ENCODE results near the gene SHC1. TPM values are rescaled to one million over a fixed set of nuclear protein-coding genes. Genes with fewer than 3 reads are reported as not detected.

The SHC1 gene
- polyA plus RNA-seq, 1 donor, result 84.1 TPM

DNA sequence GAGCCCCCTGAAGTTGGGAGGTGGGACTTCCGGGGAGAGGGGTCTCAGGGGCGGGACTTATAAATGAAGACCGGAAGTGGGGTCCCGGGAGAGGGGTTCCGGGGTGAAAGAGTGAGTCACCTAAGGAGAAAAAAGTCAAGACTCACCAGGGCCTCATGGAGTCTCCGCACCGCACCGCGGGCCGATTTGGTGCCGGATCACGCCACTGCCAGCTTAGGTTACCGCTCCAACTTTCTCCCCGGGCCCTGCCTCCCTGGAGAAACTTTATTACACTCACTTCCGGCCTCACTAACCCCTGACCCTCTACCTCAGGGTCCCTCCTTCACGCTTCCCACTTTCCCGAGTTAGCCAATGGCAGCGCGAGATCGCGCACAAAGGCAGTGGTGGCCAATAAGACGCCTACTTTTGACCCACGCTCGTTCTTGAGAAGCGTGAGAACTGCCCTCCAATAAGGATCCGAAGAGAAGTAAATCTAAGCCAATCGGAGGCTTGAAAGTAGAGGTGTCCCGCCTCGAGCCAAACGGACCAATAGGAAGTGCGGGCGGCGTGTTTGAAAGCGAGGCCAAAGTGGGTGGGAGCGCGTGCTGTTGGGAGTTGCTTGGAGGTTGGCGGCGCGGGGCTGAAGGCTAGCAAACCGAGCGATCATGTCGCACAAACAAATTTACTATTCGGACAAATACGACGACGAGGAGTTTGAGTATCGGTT, 3.7 kb upstream of the SHC1 start, which contains the start of gene CKS1B:
TSS of gene CKS1B (plus strand) at position 580 of the 706 bp plus-strand sequence. CDS start at position 645, 65 bp downstream.
- DNase-seq, result peak; percentile 100

DNA sequence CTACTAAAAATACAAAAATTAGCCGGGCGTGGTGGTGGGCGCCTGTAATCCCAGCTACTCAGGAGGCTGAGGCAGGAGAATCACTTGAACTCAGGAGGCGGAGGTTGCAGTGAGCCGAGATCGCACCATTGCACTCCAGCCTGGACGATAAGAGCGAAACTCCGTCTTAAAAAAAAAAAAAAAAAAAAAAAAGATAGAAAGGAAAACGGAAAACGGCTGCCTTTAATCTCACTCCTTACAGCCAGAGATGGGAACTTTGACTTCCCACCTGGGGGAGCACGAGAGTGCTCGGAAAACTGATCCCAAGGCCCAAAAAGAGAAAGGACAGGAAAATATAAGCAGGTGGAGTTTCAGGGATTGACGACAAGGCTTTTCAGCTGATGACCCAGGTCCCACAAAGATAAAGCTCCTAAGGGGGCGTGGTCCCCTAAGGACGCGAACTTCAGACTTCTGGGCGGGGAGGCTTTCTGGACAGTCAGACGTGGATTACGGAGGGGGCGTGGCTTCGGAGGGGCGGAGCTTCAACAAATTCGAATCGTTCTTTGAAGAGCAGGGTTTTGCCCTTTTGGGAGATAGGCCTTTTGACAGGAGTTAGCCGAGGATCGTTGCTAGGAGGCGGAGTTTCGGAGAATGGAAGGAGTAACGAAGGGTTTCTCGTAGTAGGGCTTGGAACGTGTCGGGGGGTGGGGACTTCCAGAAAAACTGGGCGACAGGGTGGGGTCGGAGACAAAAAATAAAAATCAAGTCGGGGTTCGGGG, 3.0 kb upstream of the SHC1 start:
- peak; percentile 95 for DNase-seq

DNA sequence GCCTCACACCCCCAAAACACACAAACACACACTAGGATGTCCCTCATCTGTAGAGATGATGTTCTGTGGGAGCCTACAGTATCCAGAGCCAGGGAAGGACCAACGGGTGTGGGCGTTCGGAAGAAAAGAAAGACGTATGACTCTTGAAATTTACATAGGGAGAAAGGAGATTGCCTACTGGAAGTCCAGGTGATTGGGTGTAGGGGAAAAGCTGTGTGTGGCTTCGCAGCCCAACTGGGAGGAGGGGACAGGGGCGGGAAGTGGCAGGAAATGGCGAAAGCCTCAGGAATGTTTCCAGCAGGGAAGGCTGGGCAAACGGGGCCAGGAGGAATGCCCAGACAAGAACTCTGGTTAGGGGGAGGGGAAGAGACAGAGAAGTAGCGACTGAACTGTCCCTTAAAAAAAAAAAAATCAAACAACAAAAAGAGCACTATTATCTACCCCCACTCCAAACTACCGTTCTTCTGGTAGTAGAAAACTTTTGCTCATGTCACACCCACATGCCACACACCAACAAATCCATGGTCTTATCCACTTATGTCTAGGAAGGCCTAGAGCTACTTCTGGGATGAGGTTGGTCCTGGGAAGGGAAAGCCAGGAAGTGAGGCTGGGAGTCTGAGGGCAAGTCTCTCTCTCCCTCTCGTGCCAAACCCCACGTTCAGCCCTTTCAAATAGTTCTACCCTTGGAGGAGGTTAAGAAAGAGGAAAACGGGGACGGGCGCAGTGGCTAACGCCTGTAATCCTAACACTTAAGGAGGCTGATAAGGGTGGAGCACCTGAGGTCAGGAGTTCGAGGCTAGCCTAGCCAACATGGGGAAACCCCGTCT, 2.2 kb upstream of the SHC1 start:
- DNase-seq, result peak; percentile 51

DNA sequence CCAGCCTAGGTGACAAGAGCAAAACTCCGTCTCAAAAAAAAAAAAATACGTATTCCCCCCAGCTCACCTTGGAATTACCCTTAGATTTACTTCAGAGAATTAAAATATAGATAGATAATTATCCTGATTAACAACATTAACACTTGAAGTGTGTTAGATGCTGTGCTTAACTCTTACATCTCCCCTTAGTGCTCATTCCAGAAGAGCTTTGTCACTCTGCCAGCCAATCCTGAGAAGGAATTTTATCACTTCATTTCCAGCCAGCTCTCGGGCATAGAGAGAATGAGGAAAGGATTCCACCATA, 1.6 kb upstream of the SHC1 start:
- DNase-seq, result no peak

DNA sequence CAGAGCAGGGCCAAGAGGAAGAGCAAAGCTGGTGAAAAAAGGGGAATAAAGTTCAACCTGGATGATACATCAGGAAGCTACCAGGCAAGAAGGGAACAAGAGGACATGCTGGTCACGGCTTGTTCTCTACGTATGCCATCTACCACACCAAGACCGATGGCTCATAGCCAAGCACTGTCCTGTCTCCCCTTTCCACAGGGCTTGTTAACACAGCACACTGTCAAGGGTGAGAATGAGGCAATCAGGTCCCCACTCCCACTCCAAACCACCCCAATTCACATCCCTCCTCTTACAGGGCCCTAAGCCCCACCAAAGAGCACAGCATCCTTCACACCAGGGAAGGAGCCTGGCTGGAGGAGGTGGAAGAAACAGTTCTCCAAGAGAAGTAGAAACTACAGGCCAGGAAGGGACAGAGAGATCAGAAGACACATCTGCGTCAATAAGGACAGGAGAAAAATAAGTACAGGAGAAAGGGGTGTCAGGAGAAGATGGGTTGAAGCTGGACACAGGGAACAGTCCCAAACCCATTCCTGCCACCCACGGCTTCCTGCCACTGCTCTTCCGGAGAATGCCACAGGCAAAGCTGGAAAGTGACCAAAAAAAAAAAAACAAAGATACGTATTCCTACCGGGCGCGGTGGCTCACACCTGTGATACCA, 923 bp upstream of the SHC1 start:
- DNase-seq, result no peak

DNA sequence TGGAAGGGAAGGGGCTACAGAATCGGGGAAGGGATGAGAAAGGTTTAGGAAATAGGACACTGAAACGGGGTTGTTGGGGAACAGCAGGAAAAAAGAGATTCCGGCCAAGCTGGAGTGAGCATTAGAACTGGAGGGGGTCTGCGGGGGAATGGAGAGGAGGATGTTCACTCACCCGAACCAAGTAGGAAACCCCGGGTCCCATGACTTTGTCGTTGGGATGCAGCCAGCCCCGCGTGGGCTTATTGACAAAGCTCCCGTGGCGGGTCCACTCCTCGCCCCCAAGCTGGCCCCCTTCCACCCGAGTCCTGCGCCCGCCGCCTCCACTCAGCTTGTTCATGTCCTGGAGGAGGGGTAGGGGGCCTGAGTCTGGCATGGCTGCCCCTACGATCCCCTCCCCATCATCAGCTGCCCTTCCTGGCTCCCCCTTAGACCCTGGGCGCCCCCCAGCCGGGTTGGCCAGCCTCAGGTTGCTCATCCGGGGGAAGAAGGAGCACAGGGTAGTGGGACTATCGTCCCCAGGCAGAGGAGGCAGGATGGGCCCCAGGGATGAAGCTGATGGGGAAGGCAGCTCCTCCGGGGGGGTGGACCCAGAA, 591 bp downstream of the SHC1 start:
- DNase-seq, result no peak

DNA sequence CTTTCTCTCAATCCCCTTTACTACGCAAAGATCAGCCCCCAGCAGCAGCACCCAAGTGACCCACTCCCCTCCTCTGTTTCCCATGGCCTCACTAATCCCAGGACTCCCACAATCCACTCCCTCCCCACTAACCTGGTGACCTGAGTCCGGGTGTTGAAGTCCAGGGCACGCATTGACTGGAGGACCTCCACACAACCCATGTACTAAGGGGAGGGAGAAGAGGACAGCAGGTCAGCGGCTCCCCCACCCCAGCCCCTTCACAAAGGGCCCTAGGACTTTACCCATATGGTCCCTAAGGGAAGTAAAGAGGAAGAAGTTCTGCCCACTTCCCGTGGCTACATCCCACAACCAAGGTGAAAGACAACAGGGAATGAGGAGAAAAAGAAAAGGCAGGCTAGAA, 1.3 kb downstream of the SHC1 start:
- DNase-seq, result no peak

DNA sequence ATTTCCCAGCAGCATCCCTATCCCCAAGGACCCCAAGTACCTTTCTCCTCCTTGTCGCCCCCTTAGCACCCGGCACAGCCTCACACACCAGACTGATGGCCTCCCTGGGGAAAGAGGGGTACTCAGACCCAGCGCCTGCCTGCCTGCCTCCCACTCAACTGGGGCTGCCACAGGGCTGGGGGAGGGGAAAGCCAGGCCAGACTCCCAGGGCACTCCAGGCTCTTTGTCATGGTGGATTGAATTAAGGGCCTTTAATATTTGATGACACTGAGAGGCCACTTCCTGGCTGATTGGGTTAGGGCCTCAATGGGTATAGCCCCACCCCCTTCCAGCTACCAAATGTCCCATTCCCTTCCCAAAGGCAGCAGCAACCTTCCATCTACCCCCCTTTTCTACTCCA, 1.8 kb downstream of the SHC1 start:
- no peak for DNase-seq

DNA sequence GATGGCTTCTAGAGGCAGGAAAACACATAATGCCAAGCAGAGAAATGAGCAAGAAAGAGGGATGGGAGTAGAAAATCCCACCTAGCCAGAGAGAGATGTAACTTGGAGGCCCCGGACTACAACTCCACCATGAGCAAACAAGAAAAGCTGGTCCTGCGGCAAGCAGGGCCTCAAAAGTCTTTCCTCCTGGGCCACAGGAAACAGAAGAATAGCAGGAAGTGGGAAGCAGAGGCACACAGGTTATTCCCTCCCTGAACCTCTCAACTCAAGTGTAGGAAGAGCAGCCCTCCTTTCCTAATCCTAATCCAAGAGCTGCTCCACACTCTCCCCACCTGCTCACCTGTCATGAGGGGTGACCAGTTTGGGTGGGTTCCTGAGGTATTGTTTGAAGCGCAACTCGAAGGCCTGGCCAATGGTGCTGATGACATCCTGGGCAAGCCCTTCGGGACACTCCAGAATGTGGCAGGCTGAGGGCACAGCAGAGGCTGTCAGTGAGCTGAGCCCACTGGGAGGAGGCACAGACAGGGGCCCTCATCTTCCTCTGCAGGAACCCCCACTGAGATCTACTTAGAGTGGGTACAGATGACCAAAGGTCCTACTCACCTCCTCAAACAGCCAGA, 3.1 kb downstream of the SHC1 start:
- DNase-seq, result no peak

DNA sequence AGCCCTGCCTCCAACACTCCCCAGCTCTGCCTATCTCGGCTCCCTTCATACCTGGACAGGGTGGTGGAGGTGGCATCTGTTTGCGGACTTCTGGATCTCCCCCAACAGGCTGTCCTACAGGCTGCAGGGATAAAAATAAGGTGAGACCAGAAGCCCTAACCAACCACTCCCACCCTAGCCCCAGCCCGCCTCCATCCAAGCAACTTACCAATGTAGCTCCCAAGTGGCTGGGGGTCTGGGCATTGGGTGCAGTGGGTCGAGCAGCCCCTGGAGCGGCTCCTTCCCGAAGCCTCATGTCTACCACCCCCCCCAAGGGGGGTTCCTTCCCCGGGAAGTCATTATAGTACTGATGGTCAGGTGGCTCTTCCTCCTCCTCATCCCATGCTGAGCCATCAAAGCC, 4.4 kb downstream of the SHC1 start:
- no peak for DNase-seq

DNA sequence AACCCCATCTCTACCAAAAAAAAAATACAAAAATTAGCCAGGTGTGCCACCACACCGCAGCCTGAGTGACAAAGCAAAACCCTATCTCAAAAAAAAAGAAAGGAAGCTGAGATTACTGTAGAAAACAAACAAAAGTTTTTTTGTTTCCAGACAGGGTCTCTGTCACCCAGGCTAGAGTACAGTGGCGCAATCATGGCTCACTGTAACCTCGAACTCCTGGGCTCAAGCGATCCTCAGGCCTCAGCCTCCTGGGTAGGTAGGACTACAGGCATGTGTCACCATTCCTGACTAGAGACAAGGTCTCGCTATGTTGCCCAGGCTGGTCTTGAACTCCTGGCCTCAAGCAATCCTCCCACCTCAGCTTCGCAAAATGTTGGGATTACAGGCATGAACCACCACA, 6.2 kb downstream of the SHC1 start:
- no peak for DNase-seq

DNA sequence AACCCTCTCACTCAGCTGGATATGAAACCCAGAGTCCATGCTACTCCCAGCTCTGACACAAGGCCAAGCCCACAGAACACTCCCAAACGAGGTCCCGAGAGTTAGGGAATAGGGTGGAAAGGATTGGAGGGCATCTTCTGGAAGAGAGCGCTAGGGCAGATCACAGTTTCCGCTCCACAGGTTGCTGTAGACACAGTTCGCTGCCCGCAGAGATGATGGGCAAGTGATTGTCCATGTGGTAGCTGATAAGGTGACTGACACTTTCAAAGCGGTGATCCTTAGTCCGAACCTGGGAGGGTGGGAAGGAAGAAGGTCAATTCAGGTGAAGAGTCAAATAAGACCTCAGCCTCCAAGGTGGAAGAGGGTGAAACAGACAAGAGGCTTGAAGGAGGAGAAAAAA, 6.9 kb downstream of the SHC1 start:
- DNase-seq, result no peak

DNA sequence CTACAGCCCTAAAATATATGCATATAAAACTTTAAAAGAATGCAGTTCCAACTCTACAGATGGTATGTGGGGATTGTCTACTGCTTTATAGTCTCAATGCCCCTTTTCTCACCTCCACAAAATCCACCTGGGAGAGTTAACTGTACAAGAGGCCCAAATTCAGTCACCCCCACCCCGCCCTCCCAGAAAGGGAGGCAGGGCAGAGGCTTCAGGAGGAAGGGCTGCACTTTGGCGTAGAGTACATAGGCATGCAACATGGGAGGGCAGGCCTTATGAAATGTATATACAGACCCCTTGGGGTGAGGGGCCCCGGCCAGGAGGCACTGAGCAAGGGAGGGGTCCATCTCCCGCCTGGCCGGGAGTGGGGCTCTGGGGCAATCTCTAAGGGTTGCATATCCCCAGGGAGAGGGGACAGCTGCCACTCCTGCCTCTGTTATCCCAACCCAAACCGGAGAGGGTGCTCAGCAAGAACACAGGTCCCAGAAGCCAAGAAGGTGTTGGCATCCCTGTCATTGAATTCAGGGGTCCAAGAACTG, 7.7 kb downstream of the SHC1 start:
- no peak for DNase-seq

DNA sequence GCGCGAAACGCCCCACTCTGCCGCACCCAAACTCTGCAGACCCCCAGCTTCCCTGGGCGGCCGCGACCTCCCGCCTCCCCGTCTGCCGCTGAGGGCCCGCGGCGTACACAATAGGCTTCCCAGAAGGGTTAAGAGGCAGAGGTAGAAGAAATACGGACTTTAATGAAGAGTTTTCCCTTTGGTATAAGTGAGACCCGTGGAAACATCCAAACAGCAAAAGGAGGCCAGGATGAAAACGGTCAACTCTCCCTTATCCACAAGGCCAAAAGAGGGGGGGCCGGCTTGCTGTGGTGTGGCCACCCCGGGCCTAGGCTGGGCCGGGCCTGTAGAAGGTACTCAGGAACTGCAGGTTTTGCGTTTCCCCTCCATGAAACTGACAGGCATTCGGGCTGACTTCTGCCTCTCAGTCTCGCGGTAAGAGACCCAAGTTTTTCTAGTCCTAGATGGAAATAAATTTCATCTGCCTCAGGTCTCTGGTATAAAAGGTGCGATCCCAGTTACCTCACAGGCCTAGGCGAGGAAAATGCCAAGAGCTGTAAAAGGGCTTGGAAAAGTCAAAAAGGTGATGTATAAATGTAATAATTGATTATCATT, 8.3 kb downstream of the SHC1 start:
- DNase-seq, result no peak

DNA sequence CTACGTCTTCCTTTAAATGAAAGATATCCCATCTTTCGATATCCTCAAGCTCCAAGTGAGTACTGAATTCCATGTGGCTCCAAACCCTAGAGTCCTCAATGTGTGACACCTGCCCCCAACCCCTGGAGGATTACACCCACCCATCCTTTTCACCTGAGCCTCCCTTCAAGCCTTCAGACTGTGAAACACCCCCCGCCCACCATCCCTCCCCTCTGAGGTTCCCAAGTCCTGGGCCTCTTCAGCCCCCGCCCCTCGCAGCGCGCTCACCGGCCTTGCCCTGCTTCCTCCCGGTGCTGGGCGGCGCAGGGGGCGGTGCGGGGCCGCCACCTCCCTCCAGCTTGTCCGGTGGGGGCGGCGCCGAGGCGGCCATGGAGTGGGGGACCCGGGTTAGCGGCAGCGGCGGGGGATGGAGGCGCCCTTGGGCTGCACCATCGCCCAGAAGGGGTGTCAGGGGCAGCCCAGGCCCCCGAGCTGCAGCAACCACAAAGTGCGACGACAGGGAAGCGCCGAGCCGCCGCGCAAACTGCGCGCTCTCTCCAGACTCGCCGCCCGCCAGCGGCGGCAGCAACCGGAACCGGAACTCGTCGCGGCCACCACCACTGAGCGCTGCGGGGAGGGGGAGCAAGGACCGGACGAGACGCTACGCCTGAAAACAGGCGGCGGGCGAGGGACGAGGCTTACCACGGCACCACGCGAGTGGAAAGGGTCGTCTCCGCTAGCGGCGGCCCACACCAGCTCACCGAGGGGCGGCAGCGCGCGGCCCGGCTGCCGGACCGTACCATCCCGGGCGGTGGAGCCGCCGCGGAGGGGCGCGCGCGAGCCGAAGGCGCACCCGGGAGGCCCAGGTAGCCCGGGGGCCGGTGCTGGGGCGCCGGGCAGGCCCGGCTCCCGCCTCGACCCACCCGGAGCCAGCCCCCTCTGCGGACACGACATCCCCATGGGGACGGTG, 9.1 kb downstream of the SHC1 start, which contains the start of gene PYGO2:
TSS of gene PYGO2 (minus strand) at position 576 of the 949 bp plus-strand sequence. CDS start at position 370, 206 bp downstream.
- DNase-seq, result no peak

DNA sequence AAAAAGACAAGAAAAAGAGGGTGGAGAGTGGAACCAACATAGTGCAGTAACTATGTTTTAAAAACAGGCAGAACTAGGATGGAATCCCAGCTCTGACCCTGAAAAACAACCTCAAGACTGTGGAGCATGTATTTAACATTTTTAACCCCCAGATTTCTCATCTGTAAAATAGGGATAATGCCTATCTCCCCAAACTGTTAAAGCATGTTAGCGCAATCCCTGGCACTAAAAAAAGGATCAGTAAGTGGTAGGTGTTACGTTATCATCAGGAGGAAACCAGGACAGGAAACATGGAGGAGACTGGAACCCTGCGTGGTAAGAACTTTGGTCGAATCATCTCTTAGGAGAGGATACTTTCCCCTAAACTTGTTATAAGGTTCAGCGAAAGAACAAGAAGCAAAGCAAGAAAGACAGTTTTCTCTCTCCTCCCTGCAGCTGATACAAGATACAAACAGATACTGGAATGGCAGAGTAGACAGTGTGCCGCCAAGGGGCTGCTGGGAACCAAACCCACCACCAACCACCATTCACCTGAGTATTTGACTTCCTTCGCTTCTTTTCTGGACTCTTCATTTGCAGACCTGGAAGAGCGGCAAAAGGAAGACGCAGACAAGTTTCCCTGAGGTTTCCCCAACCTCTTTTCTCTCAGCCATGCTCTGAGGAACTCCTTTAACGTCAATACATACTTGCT, 10.0 kb downstream of the SHC1 start:
- DNase-seq, result no peak

DNA sequence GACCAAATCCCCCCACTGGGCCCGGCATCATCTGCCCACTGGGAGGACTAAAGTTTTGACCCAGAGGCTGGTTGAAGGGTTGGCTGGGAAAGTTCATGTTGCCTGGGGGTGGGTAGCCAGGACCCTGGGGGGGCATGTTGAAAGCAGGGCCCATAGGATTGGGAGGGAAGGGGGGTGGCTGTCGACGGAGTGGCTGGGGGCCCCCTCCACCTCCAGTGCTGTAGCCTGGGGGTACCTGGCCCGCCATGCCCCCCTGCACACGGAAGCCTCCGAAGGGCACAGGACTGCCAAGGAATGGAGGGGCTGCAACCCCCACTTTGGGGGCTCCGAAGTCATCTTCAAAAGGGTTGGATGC, 11.1 kb downstream of the SHC1 start:
- DNase-seq, result no peak

DNA sequence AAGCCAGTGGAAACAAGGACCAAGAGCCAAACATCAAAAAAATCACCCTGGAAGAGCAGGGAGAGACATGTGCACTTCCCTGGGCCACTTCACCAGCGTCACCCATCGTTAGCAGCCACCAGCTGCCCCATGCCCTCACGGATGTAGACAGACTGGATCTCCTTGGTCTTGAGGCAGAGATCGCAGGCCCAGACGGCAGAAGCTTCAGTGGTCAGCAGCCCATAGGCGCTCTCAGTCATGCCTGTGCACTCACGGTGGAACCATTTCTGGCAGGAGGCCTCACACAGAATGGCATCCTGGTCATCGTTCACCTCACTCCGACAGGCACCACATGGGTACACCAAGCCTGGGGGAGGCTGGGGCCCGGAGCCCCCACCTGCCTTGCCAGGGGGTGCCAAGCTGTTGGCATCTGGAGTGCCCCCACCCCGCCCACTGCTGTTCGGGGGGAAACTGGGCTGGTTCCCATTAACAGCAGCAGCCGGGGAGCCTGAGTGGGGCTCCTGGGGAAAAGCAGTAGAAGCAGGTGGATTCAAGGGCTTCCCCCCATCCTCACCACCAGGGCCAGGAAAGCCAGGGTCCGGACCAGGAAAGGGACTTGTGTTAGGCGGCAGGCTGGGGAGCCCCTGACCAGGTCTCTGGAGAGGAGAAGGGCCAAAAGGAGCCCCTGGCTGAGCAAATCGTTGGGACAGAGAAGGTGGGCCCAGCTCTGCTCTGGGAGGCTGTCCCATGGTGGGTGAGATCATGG, 11.7 kb downstream of the SHC1 start:
- no peak for DNase-seq
